Erythroblast (primary cell): Measurements from ENCODE around the gene CTF1.

ENCODE experiments used
- GATA1 ChIP-seq: IDR thresholded peaks from 2 replicates; pipeline ENCODE4 v1.6.1; 2011; ENCODE audit warnings: low read depth, mild to moderate bottlenecking, control low read depth, low read length, moderate library complexity
- POLR2A ChIP-seq: IDR thresholded peaks from 2 replicates; pipeline ENCODE4 v1.6.1; 2011; ENCODE audit warnings: mild to moderate bottlenecking, low read length

- TF ChIP-seq POLR2A: no peak
- no peak for TF ChIP-seq GATA1
Measured at GRCh38 chr16:30929167-30929566, 32.8 kb downstream of the CTF1 start.
